Stimulated activated CD4-positive, alpha-beta T cell treated with anti-CD3 and anti-CD28 coated beads, Interleukin-2, amount 100 ng/mL, for 48 hours (primary cell): Measurements from ENCODE around the gene CCL24.
"Not testable (repeated sequence)": the region's sequence is repeated elsewhere in the genome, so short reads cannot be mapped to it uniquely, and the experiment has no call there.

Experiments used
- DNase-seq, 2 donors: peaks; one replicate each; pipeline ENCODE4 v3.0.0-alpha.2; 2020

The CCL24 gene

GRCh38 chr7:75813781-75814236 lies at the start of gene CCL24:
TSS of gene CCL24 (minus strand) at chr7:75813806. CDS start at chr7:75813715, 91 bp downstream.
- no peak for DNase-seq

GRCh38 chr7:75861636-75862035 lies 48.0 kb upstream of the CCL24 start:
- DNase-seq, result no peak

GRCh38 chr7:75858410-75858809 lies 44.8 kb upstream of the CCL24 start:
- no peak for DNase-seq

GRCh38 chr7:75856536-75856935 lies 42.9 kb upstream of the CCL24 start:
- no peak for DNase-seq

GRCh38 chr7:75854813-75855345 lies 41.3 kb upstream of the CCL24 start:
- not testable (repeated sequence) for DNase-seq

GRCh38 chr7:75854233-75854632 lies 40.6 kb upstream of the CCL24 start:
- DNase-seq, result no peak

- no peak for DNase-seq
These were observed 36.6 kb upstream of the CCL24 start for GRCh38 chr7:75850235-75850634.

GRCh38 chr7:75849573-75849972 lies 36.0 kb upstream of the CCL24 start:
- DNase-seq, result no peak

GRCh38 chr7:75847707-75848106 lies 34.1 kb upstream of the CCL24 start:
- DNase-seq, result no peak

GRCh38 chr7:75845132-75845531 lies 31.5 kb upstream of the CCL24 start:
- not testable (repeated sequence) for DNase-seq

GRCh38 chr7:75844158-75844557 lies 30.6 kb upstream of the CCL24 start:
- DNase-seq, result no peak

- no peak for DNase-seq
These were observed 30.1 kb upstream of the CCL24 start for GRCh38 chr7:75843613-75844116.

GRCh38 chr7:75842836-75843446 lies 29.3 kb upstream of the CCL24 start:
- peak; percentile 18 to 31 for DNase-seq

GRCh38 chr7:75840029-75840428 lies 26.4 kb upstream of the CCL24 start:
- no peak for DNase-seq

- DNase-seq, result not testable (repeated sequence)
These were observed 24.8 kb upstream of the CCL24 start for GRCh38 chr7:75838281-75838930.

GRCh38 chr7:75836798-75837197 lies 23.2 kb upstream of the CCL24 start:
- DNase-seq, result no peak

GRCh38 chr7:75835688-75836285 lies 22.2 kb upstream of the CCL24 start:
- no peak for DNase-seq

GRCh38 chr7:75833662-75834061 lies 20.1 kb upstream of the CCL24 start:
- DNase-seq, result not testable (repeated sequence)

- DNase-seq, result no peak
These were observed 17.4 kb upstream of the CCL24 start for GRCh38 chr7:75830978-75831377.

- not testable (repeated sequence) for DNase-seq
These were observed 16.1 kb upstream of the CCL24 start for GRCh38 chr7:75829656-75830055.

GRCh38 chr7:75823198-75823910 lies 9.7 kb upstream of the CCL24 start:
- no peak for DNase-seq

GRCh38 chr7:75820688-75821087 lies 7.1 kb upstream of the CCL24 start:
- DNase-seq, result no peak

- no peak for DNase-seq
These were observed 6.1 kb upstream of the CCL24 start for GRCh38 chr7:75819711-75820110.
